ENCODE measurements around the gene DNASE1L1. TPM values are rescaled to one million over a fixed set of nuclear protein-coding genes. Genes with fewer than 3 reads are reported as not detected.

The DNASE1L1 gene
- total RNA-seq, 1 experiment from 2014 or later: 29.8 TPM

GRCh38 chrX:154426916-154427770 lies 18.1 kb upstream of the DNASE1L1 start:
- Histone ChIP-seq H3K79me2 (ENCODE audit: low read length) (peaks cover 27% of the 10 kb centered on the region), H3F3A (ENCODE audit: low read length, unreplicated experiment) (no peaks in the 10 kb centered on the region), H3K9me2 (replicated peaks; ENCODE audit: low read length) (no peaks in the 10 kb centered on the region), H3K9ac (ENCODE audit: low read length) (no peak overlapping the region), H3K9me3 (ENCODE audit: low read length) (no peaks in the 10 kb centered on the region), H2AFZ (ENCODE audit: low read length) (no peak overlapping the region), H3K4me1 (ENCODE audit: insufficient read depth, low read length) (peaks cover 23% of the 10 kb centered on the region), H3K4me3 (ENCODE audit: low read length) (no peak overlapping the region), H3K27ac (ENCODE audit: low read length) (no peak overlapping the region), H4K20me1 (ENCODE audit: low read length) (no peaks in the 10 kb centered on the region), H3K4me2 (ENCODE audit: low read length) (no peak overlapping the region), H3K27me3 (ENCODE audit: low read length) (no peaks in the 10 kb centered on the region), H3K36me3 (ENCODE audit: low read depth, low read length) (no peaks in the 10 kb centered on the region)
- no TSS peak for BruUV-seq (replicated peaks)
- TF ChIP-seq CTCF (conservative IDR thresholded peaks at IDR 0.05; ENCODE audit: low read depth, low read length) (no peak), EZH2phosphoT487 (IDR thresholded peaks at IDR 0.05; ENCODE audit: borderline replicate concordance, low read length) (no peak), EZH2 (IDR thresholded peaks at IDR 0.05; ENCODE audit: low read length, unreplicated experiment) (no peak)
- ATAC-seq (no peak), DNase-seq (no peak)
- POLR2A ChIA-PET (ENCODE audit: unreplicated experiment): no interaction called here
- CTCF ChIA-PET: no interaction called here
- intact Hi-C loops (cut with micrococcal nuclease): no loop called here

- CTCF ChIA-PET: no interaction called here
- no peak overlapping the region for H3K4me2 ChIP-seq (ENCODE audit: low read length)
- POLR2A ChIA-PET (ENCODE audit: unreplicated experiment): no interaction called here
Measured at GRCh38 chrX:154420402-154420756, 11.3 kb upstream of the DNASE1L1 start.

More at GRCh38 chrX:154420402-154420756, 11.3 kb upstream of the DNASE1L1 start:
- H4K20me1 ChIP-seq (ENCODE audit: low read length): no peaks in the 10 kb centered on the region
- no peaks in the 10 kb centered on the region for H3K27me3 ChIP-seq (ENCODE audit: low read length)
- H3K4me3 ChIP-seq (ENCODE audit: low read length): no peak overlapping the region
- ATAC-seq (no peak), DNase-seq (no peak)
- no peaks in the 10 kb centered on the region for H3K4me1 ChIP-seq (ENCODE audit: insufficient read depth, low read length)
- TF ChIP-seq CTCF (conservative IDR thresholded peaks at IDR 0.05; ENCODE audit: low read depth, low read length): no peak
- TF ChIP-seq EZH2 (IDR thresholded peaks at IDR 0.05; ENCODE audit: low read length, unreplicated experiment): no peak
- TF ChIP-seq EZH2phosphoT487 (IDR thresholded peaks at IDR 0.05; ENCODE audit: borderline replicate concordance, low read length): no peak
- no TSS peak for BruUV-seq (replicated peaks)
- H3K79me2 ChIP-seq (ENCODE audit: low read length): no peaks in the 10 kb centered on the region
- no peaks in the 10 kb centered on the region for H3F3A ChIP-seq (ENCODE audit: low read length, unreplicated experiment)
- H3K36me3 ChIP-seq (ENCODE audit: low read depth, low read length): no peaks in the 10 kb centered on the region
- H2AFZ ChIP-seq (ENCODE audit: low read length): no peak overlapping the region
- H3K9me3 ChIP-seq (ENCODE audit: low read length): no peaks in the 10 kb centered on the region
- H3K27ac ChIP-seq (ENCODE audit: low read length): no peak overlapping the region
- H3K9ac ChIP-seq (ENCODE audit: low read length): no peak overlapping the region
- no peaks in the 10 kb centered on the region for H3K9me2 ChIP-seq (replicated peaks; ENCODE audit: low read length)
- intact Hi-C loops (cut with micrococcal nuclease): no loop called here
